HUDEP-2 (cell line): ENCODE measurements around the gene ZFAND6.

Experiments used
- DNase-seq, 76 experiments: peaks; one replicate each; lab custom pipeline; 2025; ENCODE audit not compliant: unreplicated experiment in 76 of 76; lab: John Stamatoyannopoulos, UW

ZFAND6 gene

GRCh38 chr15:80162059-80162554 is 102.6 kb downstream of the ZFAND6 start:
- no peak for DNase-seq

GRCh38 chr15:80163217-80163616 is 103.7 kb downstream of the ZFAND6 start:
- DNase-seq: no peak

GRCh38 chr15:80163897-80164296 is 104.4 kb downstream of the ZFAND6 start:
- no peak for DNase-seq

GRCh38 chr15:80167936-80168335 is 108.5 kb downstream of the ZFAND6 start:
- no peak for DNase-seq

GRCh38 chr15:80168421-80168820 is 108.9 kb downstream of the ZFAND6 start:
- no peak for DNase-seq

- DNase-seq: no peak
Observed at GRCh38 chr15:80169768-80170357, 110.4 kb downstream of the ZFAND6 start.

GRCh38 chr15:80170596-80170995 is 111.1 kb downstream of the ZFAND6 start:
- DNase-seq: no peak

GRCh38 chr15:80171787-80172186 is 112.3 kb downstream of the ZFAND6 start:
- no peak for DNase-seq

GRCh38 chr15:80172401-80172800 is 112.9 kb downstream of the ZFAND6 start:
- no peak for DNase-seq

DNA sequence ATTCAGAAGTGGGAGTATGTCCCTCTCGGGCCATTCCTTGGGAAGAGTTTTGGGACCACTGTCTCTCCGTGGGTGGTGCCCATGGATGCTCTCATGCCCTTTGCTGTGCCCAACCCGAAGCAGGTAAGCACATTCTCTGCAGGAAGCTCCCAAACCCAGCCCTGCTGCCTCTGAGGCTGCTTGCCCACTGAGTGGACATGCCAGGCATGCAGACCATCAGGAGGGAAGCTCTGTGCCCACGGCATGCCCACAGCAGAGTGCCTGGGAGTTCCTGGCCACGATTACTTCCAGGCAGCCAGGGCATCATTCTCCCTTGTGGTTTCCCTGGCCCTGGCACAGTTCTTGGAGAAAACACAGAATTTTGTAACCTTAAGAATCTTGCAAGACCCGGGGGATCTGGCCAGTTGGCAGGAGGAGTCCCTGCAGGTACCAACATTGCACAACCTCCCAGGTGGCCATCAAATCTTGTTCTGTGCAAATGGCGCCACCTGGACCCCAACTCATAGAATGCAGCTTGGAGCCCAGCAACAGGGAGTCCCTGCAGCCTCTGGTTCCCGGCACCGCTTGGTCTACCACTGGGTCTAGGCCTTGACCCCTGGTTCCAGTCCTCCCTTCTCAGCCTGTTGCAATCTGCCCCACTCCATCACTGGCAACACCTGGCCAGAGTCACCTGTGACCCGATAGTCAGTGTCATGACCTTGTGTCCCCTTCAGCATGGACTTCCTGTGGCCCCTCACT is 113.7 kb downstream of the ZFAND6 start:
- DNase-seq: peak in 57 of 76 experiments; percentile 1 to 69 (median 42)

DNA sequence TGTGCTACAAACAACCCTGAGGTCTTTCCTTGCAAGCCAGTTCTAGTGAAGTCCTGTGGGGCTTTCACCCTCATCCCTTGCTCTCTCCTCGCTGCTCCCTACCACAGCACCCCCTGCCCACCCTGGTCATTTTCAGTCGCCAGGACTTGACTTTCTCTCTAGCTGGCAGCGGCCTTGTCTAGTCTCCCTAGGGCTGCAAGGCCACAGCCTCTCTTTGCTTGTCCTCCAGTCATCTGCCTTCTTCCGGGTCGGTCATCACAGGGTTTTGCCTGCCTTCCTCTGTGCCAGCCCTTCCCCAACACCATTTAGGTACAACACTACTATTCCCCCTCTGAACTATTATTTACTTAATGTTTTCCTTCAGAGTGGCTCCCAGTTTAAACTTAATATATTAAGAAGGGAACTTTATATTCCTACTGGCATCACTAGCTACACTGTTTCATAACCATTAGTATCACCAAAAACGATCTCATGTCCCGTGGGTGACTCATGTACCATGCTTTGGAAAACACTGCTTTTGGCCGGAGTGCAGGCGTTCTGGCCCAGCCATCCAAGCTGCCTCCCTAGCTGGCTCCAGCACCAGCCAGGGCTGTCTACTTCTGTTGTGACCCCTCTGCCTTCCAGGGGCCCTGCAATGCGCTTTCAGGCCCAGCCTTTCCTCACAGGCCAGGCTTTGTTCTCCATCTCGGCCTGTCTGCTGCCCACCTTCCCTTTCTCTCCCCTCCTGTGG is 114.7 kb downstream of the ZFAND6 start:
- no peak for DNase-seq

DNA sequence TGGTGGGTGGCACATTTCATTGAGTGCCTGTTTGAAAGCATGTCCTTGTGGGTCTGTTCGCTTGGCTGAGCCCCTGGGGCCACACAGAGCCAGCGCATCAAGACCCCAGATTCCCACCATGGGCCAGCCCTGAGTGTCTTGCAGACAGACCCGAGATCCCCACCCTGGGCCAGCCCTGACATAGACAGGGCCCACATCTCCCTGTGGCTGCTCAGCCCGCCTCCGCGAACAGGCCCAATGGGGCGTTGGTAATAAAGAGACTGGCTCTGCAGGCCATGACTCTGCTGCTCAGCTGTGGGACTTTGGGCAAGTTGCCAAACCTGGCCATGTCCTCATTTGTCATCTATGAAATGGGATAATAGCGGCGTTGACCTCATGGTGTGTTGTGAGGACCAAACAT is 116.0 kb downstream of the ZFAND6 start:
- DNase-seq: peak in 2 of 76 experiments; percentile 5 to 9

GRCh38 chr15:80176443-80176842 is 117.0 kb downstream of the ZFAND6 start:
- DNase-seq: no peak

- no peak for DNase-seq
Observed at GRCh38 chr15:80177156-80177555, 117.7 kb downstream of the ZFAND6 start.

DNA sequence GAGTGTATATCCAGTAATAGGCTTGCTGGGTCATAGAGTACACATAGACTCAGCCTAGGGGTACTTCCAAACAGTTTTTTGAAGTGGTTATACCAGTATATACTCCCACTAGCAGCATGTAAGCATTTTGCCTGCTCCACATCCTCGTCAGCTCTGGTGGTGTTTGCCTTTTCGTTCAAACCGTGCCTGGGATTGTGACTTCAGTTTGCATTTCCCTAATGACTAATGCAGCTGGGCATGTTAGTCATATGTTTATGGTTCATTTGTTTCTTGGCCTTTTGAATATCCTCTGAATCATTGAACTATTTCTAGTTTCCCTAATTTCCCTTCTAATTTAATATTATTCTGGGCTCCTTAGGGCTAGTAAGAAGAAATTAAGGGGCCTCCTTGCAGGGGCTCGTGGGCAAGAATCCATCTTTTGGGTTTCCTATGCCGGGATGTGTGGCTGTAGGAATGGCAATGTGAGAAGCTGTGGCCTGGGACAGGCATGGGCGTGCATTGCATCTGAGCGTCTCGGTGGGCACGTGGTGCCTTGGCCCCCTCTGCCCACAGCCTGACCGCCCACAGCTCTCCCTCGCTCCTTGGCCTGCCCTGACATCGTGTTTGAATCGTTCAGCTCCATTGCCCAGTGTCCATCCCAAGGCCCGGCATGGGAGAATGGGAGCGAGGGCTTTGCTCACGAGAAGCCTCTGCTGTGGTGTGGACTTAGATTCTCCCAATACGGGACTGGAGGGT is 119.7 kb downstream of the ZFAND6 start:
- DNase-seq: no peak

GRCh38 chr15:80179935-80180334 is 120.5 kb downstream of the ZFAND6 start:
- DNase-seq: no peak

- no peak for DNase-seq
Observed at GRCh38 chr15:80180468-80180867, 121.0 kb downstream of the ZFAND6 start.

- DNase-seq: no peak
Observed at GRCh38 chr15:80180986-80181385, 121.5 kb downstream of the ZFAND6 start.

DNA sequence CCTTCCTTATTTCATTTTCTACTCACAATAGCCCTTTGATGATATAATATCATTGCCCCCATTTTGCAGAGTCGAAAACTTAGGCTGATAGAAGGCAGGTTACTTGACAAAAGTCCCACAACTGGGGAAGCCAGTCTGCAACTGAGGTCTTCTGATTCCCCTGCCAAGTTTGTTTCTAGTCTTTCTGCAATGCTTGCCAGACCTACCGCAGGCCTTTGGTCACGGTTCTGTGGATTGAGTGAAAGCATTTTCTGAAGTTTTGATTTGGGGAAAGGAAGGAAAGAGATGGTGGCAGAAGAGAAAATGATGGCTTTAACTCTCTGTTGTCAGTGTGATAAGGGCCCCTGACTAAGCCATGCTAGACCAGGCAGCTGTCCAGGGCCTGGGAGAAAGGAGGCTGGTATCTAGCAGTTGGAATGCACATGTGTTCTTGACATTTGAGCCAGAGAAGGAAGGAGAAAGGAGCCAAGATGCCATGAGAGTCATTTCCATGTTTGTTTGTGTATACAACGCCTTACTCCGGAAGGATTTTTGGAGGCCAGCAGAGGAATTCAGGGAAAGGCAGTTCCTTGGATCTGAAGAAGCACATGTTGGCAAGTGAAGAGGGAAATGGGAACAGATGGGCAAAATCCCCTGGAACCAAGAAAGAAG is 123.3 kb downstream of the ZFAND6 start:
- no peak for DNase-seq

DNA sequence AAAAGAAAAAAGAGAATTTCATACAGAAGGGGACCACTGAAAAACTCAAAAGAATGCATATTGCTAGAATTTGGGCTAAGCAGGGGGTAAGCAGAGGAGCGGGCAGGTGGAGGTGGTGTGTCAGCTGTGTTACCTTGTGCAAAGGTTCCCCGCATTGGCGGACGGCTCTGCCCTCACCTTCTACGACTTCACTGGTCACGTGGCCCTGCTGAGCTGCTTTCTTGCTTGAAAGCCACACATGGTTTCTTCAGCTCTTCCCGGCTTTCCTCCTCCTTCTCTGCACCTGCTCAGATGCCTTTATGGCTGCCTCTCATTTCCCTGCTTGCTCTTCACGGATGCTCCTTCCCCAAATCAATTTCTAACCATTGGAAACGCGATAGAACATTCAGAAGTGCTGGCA is 123.8 kb downstream of the ZFAND6 start:
- peak in 11 of 76 experiments; percentile 6 to 69 (median 34) for DNase-seq
